Epithelial cell of proximal tubule (primary cell): ENCODE results near the gene LEMD2. TPM values are rescaled to one million over a fixed set of nuclear protein-coding genes. Genes with fewer than 3 reads are reported as not detected.

ENCODE experiments used
- DNase-seq: peaks from one replicate; pipeline ENCODE4 v3.0.0-alpha.2; 2011; ENCODE audit warnings: low read depth
- H3K4me3 ChIP-seq: 2 replicates; pipeline ENCODE4 v1.5.1; 2011; ENCODE audit warnings: low read depth, mild to moderate bottlenecking, low read length
- CTCF ChIP-seq: conservative IDR thresholded peaks from 2 replicates; pipeline ENCODE4 v1.5.1; 2012; ENCODE audit warnings: low read depth, mild to moderate bottlenecking, low read length
- total RNA-seq: library from RNA; depleted of rRNA; stranded (reverse); fragments of >200 nt; gene quantifications from 2 replicates; pipeline ENCODE4 v1.2.3, GENCODE V29; 2015

Gene LEMD2
- total RNA-seq, 1 donor from 2014 or later, result 42.0 TPM

- no peak for TF ChIP-seq CTCF
- no peak overlapping the region for H3K4me3 ChIP-seq
- DNase-seq, result no peak
Observed at GRCh38 chr6:33726696-33727095, 62.2 kb downstream of the LEMD2 start.

GRCh38 chr6:33725891-33726673 is 62.8 kb downstream of the LEMD2 start:
- no peak for DNase-seq
- no peak overlapping the region for H3K4me3 ChIP-seq
- TF ChIP-seq CTCF, result no peak

- no peak for DNase-seq
- H3K4me3 ChIP-seq, result no peak overlapping the region
- TF ChIP-seq CTCF, result no peak
Observed at GRCh38 chr6:33725222-33725621, 63.7 kb downstream of the LEMD2 start.

- no peak for DNase-seq
- H3K4me3 ChIP-seq, result no peak overlapping the region
- TF ChIP-seq CTCF, result no peak
Observed at GRCh38 chr6:33724102-33725023, 64.6 kb downstream of the LEMD2 start.

GRCh38 chr6:33723371-33724085 is 65.4 kb downstream of the LEMD2 start:
- no peak for DNase-seq
- TF ChIP-seq CTCF, result no peak
- no peak overlapping the region for H3K4me3 ChIP-seq

- H3K4me3 ChIP-seq, result no peak overlapping the region
- no peak for DNase-seq
- no peak for TF ChIP-seq CTCF
Observed at GRCh38 chr6:33722103-33722623, 66.8 kb downstream of the LEMD2 start.
